CMK (cell line): ENCODE data around the gene CNN2.

Source experiments
- DNase-seq: peaks from one replicate; pipeline ENCODE4 v3.0.0-alpha.2; 2010; ENCODE audit warnings: low read depth

CNN2 gene

DNA sequence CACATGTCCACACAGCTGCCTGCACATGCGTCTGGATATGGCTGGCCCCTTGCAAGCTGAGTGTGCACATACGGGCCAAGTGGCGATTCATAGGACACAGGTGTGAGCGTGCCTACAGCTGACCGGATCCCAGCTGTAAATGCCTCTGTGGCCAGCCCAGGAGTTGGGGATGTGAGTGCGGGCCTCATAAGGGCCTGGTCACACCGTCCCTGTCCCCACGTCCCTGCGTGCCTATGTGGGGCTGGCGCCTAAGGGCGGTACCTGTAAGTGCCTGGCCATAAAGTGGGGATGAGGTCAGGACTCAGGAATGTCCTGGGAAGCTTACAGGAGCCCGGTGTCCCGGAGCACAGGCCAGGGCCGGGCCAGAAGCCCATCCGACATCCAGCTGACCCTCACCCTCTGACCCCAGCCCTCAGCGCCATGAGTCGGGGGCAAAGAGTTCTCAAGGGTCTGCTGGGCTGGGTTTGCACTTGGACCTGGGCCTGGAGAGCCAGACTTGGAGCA, 39.2 kb downstream of the CNN2 start:
- no peak for DNase-seq

DNA sequence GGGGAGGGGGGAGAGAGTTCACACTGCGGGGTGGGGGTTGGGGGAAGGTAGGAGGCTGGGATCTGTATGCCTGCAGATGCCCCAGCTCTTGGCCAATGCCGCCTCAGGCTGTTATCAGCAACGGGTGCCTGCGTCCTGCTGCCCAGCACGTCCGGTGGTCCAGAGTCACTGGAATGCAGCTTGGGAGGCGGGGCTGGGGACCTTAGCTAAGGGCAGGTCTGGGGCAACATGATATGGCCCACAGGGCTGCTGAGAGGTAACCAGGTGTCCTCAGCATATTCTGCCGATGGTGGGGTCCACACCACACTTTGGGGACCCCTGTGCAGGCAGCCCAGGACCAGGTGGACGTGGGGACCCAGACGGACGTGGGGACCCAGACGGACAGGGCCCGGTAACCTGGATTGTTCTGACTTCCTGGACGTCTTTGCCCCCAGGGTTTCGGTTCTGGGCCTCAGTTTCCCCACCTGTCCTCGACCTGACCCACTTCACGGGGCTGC, 39.9 kb downstream of the CNN2 start:
- DNase-seq = peak; percentile 90

DNA sequence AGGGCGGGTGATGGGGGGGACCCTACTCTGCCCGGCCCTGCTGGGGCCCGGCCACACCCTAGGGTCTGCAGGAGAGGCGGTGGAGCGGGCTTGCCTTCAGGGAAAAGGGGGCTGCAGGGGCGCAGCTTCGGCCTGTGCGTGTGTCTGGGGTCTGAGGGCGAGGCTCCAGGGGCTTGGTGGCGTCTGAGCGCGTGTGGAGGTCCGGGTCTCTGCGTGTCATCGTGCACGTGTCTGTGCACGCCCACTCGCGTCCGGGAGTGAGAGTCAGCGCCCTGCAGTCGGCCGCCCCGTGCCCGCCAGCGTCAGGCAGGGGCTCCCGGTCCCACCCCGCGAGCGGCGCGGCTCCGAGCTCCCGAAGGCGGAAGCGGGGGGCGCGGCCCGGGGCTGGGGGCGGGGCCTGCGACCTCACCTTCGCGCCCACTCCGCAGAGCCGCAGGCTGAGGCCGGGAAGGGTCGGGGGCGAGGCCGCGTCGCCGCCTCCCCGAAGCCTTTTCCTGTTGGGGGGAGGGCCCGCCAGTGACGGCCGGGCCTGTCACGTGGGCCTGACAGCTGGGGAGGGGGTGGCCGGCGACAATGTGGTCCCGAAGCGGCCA, 40.4 kb downstream of the CNN2 start, which contains the start of gene ARHGAP45:
Gene ARHGAP45 (plus strand): TSS at position 420 of the 593 bp plus-strand sequence. CDS start 239 bp downstream, outside the sequence.
- peak; percentile 82 for DNase-seq

DNA sequence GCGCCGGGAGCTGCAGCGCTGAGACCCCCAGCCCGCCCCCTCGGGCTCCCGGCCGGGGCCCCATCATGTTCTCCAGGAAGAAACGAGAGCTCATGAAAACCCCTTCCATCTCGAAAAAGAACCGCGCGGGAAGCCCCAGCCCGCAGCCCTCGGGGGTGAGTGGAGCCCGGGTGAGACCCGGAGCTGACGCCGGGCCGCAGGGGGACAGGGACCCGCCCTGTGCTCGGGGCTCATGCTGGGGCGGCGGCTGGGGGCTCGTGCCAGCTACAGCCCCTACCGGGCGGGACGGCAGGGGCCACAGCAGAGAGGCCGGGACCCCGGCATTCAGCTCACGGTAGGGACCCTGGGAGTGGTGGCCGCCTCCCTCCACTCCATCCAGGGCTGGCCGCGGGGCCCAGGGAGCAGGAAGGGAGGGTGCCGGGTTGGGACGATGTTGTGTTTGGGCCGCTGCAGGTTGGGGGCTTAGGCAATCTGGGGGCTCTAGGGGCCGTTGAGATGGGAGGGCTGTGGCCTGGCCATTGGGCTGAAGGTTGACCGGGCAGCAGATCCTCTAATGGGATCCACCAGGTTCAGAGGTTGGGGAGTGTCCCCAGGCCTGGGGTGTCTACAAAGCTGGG, 41.0 kb downstream of the CNN2 start:
- DNase-seq = no peak

DNA sequence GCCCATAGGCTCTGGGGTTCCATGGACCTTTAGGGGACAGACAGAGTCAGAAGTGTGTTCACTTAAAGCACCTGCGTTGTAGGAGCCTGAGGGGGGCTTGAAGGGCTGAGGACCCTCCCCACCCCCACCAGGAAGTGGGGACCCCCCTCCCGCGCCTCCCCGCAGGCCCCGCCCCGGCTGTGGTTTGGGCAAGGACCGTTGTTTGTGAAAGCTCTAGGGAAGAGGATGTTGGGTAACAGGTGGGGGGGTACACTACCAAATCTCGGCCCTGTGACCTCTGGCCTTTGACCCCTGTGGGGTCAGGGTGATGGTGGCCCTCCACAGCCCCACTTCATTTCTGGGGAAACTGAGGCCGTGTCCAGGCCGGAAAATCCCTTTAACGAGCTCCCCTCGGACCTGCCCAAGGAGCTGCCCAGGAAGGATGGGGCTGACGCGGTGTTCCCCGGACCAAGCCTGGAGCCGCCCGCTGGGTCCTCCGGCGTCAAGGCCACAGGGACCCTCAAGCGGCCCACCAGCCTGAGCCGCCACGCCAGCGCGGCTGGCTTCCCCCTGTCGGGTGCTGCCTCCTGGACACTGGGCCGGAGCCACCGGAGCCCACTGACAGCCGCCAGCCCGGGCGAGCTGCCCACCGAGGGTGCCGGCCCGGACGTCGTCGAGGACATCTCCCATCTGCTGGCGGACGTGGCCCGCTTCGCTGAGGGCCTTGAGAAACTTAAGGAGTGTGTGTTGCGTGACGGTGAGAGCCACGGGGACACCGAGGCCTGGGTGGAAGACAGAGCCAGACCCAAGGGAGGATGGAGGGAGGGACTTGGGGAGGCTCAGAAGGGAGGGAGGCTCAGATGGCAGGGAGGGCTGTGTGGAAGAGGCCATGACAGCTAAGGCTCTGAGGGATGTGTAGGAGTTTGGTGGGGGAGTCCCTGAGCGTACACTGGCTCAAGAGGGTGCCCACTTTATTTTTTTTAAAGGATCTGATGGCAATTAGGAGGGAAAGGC, 41.9 kb downstream of the CNN2 start:
- no peak for DNase-seq

DNA sequence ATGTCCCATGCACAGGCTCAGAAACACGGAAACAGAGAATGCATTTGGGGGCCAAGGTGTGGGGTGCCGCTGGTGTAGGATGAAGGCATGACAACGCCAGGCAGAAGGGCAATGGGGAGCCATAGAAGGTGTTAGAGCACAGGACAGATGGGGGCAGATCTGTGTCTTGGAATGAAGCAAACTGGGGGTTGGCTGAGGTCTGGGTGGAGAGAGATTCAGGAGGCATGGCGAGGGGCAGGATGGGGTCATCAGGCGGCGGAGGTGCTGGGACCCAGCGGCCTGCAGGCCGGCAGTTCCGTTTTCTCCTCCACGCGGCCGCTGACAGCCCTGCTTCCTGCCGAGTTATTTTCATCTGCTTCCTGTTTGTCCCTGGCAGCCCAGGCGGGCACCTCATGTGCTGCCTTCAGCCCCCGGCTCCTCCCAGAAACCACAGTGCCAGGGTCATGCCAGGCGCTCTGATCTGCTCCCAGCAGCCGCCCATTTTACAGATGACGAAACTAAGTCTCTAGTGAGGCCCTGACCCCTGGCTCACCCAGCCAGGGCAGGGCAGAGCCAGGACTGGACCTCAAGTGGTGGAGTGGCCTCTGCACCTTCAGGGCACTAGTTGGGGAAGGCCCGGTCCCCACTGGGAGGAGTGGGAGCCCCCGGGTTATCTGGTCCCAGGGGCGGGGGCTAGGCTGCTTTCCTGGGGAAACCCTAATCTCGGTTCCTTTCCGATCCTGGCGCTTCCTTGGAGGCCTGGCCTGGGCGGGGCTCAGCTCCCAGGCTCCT, 42.8 kb downstream of the CNN2 start:
- peak; percentile 81 for DNase-seq

DNA sequence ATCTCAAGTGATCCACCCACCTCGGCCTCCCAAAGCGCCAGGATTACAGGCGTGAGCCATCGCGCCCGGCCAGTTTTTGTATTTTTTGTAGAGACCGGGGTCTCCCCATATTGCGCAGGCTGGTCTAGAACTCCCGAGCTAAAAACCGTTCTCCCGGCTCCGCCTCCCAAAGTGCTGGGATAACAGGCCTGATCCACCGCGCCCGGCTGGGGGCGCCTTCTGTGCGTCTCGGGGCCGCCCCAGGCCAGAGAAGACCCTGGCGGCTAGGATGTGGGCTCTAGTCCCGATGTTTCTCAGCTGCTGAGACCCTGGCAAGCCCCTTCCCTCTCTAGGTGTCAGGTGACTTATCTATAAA, 44.1 kb downstream of the CNN2 start:
- no peak for DNase-seq

DNA sequence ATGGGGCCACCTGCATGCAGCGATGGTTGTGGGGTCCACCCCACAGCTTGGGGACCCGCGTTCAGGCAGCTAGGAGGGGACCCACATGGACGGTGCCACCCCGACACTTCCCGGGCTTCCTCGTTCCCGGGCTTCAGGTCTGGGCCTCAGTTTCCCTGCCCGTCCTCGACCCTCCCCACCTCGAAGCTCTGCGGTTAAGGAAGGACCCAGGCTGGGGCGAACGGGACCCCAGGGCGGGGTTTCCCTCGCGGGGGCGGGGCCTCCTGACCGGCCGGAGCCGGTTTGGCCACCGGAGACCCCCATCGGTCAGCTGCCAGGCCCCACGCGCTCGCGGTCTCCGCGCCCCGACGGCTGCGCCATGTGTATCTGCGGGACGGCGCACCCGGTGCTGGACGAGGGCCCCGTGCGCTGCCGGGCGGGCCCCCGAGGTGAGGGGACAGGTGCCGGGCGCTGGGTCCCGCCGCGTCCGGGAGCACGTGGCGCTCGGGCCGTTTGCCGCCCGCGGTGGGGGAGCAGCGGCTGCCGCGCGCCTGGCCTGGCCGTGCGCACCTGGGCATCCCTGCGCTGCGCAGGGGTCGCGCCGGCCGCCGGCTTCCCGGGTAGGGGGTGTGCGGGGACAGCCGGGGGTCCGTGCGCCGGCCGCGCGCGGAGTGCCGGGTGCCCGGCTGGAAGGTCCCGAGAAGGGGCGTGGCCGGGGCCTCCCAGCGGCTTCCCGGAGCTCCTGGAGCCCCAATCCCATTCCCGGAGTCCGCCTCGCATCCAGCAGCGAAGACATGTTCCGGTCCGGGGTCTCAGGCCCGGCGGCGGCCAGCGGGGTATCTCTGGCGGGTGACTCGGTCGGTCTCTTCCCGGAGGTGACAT, 44.8 kb downstream of the CNN2 start:
- DNase-seq = no peak

DNA sequence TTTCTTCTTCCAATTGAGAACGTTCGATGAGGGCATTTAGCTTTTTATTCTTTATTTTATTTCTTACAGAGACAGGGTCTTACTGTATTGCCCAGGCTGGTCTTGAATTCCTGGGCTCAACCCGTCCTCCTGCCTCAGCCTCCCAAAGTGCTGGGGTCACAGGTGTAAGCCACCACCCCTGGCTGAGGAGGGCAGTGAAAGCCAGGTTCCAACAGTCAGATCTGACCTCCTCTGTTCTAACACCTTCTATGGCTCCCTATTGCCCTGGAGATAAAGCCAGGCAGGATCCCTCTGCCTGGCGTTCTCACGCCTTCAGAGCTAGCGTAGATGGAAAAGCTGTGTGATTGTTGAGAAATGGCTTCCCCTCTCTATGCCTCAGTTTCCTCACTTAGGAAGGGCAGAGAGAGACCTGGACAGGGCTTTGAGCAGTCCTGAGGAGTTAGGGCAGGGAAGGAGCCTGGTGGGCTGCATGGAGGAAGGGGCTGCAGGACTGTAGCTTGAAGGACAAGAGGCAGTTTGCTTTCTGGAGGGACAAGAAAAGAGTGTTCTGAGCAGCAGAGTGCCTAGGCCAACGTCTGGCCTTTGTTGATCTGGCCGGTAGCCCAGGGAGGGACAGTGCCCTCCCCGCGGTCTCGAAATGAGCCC, 46.1 kb downstream of the CNN2 start:
- DNase-seq = no peak

DNA sequence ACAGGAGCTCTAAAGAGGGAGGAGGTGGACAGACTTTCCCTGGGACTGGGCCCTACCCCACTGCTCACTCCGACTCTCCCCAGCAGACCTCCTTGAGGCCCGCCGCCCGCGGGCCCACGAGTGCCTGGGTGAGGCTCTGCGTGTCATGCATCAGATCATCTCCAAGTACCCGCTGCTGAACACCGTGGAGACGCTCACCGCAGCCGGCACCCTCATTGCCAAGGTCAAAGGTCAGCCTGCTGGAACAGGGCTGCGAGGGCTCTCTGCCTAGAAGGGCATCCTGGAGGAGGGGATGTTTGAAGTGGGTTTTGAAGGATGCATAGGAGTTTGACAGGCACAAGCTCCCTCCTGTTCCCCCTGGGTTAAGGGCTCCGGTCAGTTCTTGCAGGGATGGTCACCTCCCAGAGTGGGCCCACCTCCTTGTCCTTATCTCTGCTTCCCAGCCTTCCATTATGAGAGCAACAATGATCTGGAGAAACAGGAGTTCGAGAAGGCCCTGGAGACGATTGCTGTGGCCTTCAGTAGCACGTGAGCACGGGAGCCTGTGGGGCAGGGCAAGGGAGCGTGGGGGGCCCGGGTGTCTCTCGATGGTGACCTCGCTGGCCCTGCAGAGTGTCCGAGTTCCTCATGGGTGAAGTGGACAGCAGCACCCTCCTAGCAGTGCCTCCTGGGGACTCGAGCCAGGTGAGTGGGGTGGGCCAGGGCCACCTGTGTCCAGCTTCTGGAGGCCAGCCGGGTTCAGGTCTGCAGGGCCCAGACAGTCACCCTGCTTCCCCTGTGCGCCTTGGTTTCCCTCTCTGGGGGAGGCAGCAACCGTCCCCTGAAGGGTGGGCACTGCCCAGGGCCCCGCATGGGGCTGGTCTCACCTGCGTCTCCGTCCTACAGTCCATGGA, 46.9 kb downstream of the CNN2 start:
- no peak for DNase-seq

DNA sequence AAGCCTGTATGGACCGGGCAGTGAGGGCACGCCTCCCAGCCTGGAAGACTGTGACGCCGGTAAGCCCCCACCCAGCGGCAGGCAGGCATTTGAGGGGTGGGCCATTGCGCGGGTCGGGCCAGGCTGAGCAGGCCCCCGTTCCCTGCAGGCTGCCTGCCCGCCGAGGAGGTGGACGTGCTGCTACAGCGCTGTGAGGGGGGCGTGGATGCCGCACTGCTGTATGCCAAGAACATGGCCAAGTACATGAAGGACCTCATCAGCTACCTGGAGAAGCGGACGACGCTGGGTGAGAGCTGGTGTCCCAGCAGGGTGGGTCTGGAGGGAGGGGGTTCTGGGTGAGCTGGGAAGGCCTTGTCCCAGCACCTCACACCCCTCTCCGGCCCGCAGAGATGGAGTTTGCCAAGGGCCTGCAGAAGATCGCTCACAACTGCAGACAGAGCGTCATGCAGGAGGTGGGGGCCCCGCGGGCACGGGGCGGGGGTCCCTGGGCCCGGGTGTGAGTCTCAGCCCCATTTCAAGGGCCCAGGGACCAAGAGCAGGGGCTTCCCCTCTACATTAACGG, 47.6 kb downstream of the CNN2 start:
- no peak for DNase-seq

DNA sequence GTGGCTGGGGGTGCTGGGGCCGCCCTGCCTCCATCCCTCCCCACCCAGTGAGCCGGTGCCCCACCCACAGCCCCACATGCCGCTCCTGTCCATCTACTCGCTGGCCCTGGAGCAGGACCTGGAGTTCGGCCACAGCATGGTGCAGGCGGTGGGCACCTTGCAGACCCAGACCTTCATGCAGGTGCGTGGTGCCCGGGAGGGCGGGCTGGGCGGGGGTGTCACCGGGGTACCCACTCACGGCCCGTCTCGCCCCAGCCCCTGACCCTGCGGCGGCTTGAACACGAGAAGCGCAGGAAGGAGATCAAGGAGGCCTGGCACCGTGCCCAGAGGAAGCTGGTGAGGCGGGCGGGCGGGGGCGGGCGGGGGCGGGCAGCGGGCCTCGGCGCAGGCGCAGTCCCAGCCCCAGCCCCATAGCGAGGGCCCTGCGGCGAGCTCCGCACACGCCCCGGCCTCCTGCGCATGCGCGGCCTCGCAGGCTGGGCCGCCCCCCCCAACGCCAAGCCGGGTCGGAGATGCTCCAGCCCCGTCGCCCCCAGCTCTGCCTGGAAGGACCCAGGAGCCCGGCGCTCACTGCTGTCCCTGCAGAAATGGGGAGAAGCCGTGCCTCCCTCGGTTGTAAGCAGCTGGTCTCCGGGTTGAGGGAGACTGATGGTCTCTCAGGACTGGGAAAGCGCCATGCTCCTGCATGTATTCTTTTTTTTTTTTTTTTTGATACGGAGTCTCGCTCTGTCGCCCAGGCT, 48.3 kb downstream of the CNN2 start:
- no peak for DNase-seq

DNA sequence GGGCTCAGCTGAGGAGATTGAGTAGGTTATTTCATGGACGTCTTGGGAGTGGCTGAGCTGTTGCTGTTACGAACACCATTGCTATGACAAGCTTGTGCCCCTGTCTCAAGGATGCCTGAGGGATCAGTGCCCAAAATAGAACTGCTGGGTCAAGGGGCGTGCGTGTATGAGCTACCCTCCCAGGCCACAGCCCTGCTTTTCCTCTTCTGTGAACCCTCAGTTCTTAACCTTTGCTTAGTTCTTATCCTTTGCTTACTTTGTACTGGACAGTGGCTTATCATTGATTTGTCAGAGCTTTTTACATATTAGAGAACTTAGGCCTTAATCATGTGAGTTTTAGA, 49.6 kb downstream of the CNN2 start:
- no peak for DNase-seq

DNA sequence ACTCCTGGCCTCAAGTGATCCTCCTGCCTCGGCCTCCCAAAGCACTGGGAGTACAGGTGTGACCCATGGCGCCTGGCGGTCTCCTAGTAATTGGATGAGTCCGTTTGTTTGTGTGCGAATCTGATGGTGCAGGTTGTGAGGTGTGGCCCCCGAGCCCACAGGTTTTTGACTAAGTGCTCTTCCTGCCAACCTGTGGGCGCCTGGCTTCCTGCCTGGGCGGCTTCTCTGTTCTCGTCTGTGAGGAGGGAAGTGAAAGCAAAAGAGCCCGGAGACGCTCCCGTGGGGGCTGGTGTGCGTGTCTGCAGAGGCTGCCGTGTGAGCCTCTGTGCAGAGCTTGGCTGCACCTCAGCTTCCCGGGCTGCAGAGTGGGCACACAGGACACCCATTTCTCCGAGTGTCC, 50.5 kb downstream of the CNN2 start:
- DNase-seq = no peak

DNA sequence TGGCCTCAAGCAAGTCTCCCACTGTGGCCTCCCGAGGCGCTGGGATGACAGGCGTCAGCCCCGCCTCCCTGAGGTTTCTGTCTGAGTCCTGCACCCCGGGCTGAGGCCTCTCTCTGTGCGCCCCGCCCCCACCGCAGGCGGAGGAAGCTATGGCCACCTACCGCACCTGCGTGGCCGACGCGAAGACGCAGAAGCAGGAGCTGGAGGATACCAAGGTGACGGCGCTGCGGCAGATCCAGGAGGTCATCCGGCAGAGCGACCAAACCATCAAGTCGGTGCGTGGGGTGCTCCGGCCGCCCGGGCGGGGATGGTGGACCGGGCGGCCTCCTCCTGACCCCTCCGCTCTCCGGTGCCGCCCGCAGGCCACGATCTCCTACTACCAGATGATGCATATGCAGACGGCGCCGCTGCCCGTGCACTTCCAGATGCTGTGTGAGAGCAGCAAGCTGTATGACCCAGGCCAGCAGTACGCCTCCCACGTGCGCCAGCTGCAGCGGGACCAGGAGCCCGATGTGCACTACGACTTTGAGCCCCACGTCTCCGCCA, 53.2 kb downstream of the CNN2 start:
- DNase-seq = no peak

DNA sequence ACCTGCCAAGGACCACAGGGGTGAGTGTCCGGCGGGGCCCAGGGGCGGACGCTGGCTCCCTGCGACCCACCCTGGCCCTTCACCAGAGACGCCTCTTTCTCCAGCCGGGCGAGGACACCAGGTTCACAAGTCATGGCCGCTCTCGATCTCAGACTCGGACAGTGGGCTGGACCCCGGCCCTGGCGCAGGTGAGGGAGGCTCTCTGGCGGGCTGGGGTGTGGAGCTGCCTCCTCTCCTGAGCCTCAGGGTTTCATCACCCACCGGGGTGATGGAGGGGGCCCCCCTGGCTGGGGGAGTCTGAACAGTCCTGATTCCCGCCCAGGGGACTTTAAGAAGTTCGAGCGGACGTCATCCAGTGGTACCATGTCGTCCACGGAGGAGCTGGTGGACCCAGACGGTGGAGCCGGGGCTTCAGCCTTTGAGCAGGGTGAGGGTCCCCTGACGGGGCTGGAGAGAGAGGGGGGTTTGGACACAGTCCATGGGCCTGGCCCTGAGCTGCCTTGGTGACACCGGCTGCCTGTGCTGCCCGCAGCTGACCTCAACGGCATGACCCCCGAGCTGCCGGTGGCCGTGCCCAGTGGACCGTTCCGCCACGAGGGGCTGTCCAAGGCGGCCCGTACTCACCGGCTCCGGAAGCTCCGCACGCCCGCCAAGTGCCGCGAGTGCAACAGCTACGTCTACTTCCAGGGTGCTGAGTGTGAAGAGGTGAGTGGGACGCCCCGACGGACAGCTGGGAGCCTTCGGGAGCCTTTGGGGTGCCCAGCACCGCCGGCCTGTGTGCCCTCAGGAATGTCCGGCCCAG, 54.2 kb downstream of the CNN2 start:
- DNase-seq = no peak
